ENCODE results near the gene EXOC3L4. TPM values are rescaled to one million over a fixed set of nuclear protein-coding genes. Genes with fewer than 3 reads are reported as not detected.
A peak's percentile ranks its signal among the peaks of the same experiment; 100 is the strongest.

The EXOC3L4 gene
- total RNA-seq, 2 donors from 2014 or later: 0.27 to 2.0 TPM

DNA sequence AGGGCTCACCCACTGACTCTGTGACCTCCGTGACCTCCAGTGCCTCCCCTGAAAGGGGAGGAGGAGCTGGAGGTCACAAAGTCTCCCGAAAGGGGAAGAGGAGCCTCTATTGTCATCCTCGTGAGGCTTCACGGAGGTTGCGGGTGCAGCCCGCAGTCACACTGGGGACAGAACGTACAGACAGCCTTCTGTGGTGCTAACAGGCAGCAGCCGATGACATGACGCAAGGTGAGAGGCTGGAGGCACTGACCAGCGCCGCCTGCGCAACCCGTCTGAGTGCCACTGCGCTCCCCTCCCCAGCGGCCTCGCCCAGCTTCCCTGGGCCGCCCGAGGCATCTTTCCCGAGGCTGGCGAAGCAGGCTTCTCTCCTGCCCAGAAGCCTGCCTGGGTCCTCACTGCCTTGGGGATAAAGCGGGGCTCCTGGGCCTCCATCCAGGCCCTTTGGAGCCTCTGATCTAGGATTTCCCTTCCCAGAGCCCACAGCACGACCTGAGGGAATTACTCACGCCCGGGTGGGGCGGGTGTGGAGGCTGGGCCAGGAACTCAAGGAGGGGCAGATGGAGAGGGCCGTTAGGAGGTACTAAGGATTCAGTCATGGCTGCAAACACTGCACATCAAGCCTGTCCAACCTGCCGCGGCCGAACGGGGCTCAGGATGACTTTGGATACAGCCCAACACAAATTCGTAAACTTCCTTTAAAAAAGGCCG is 22.8 kb upstream of the EXOC3L4 start:
- TF ChIP-seq, protein P1, sequence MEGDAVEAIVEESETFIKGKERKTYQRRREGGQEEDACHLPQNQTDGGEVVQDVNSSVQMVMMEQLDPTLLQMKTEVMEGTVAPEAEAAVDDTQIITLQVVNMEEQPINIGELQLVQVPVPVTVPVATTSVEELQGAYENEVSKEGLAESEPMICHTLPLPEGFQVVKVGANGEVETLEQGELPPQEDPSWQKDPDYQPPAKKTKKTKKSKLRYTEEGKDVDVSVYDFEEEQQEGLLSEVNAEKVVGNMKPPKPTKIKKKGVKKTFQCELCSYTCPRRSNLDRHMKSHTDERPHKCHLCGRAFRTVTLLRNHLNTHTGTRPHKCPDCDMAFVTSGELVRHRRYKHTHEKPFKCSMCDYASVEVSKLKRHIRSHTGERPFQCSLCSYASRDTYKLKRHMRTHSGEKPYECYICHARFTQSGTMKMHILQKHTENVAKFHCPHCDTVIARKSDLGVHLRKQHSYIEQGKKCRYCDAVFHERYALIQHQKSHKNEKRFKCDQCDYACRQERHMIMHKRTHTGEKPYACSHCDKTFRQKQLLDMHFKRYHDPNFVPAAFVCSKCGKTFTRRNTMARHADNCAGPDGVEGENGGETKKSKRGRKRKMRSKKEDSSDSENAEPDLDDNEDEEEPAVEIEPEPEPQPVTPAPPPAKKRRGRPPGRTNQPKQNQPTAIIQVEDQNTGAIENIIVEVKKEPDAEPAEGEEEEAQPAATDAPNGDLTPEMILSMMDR (IDR thresholded peaks at IDR 0.05): no peak
- peak; percentile 51 for TF ChIP-seq POLR2AphosphoS5 (IDR thresholded peaks at IDR 0.05)
- H3K4me1 ChIP-seq (replicated peaks): peaks cover 7% of the 10 kb centered on the region
- H3K9me3 ChIP-seq: no peaks in the 10 kb centered on the region
- 71% methylated on average over 32 of the region's 32 CpGs for WGBS
- no peaks in the 10 kb centered on the region for H3K36me3 ChIP-seq
- peak; percentile 56 for DNase-seq (ENCODE audit: low spot score)
- H3K27ac ChIP-seq: peak overlapping the region in 1 of 2 donors; percentile 6
- no peak overlapping the region for H3K4me3 ChIP-seq
- H3K27me3 ChIP-seq (replicated peaks; ENCODE audit: insufficient read depth): no peaks in the 10 kb centered on the region
- intact Hi-C loops (cut with DNase I): loop anchor here (10.0 kb wide), 1 partner anchor 377 kb away; no protein-coding TSS in a partner anchor

DNA sequence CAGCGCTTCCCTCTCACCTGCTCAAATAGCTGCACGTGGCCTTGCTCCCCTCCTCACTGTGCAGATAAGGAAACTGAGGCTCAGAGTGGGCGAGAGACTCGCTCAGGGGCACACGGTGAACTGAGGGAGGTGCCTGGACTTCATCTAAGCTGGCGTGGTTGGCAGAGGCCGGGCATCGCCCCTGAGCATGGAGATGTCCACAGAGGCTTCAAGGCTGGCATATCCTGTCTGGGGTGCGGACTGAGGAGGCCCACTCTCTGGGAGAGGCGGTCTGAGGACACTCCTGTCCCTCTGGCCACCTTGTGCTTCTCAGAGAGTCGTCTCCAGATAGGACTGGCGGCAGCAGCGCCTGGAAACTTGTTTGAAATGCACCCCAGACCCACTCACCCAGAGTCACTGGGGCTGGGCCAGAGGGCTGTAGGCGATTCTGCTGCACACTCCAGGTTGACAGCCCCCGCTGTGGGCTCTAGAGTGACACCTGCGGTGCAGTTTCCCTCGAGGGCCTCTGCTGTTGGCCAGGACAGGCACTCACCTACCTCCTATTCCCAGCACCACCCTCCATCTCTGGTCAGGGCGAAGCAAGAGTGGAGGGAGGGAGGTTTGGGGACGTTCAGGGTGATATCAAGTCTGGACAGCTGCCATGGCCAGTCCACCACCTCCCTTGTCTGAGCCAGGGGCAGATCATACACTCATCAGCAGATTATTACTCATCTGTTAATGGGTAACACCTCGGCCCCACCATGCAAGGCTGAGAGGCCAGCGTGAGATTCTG is 21.7 kb upstream of the EXOC3L4 start:
- WGBS: 85% methylated on average over 21 of the region's 21 CpGs
- DNase-seq (ENCODE audit: low spot score): no peak
- H3K4me3 ChIP-seq: no peak overlapping the region
- H3K4me1 ChIP-seq (replicated peaks): peaks cover 7% of the 10 kb centered on the region
- H3K27ac ChIP-seq: no peak overlapping the region
- H3K9me3 ChIP-seq: no peaks in the 10 kb centered on the region
- no peak for TF ChIP-seq POLR2A (IDR thresholded peaks at IDR 0.05)
- TF ChIP-seq, protein P1 (IDR thresholded peaks at IDR 0.05): no peak
- no peak for TF ChIP-seq POLR2AphosphoS5 (IDR thresholded peaks at IDR 0.05)
- no peaks in the 10 kb centered on the region for H3K36me3 ChIP-seq
- intact Hi-C loops (cut with DNase I): loop anchor here (10.0 kb wide), 1 partner anchor 378 kb away; no protein-coding TSS in a partner anchor
- H3K27me3 ChIP-seq (replicated peaks; ENCODE audit: insufficient read depth): no peaks in the 10 kb centered on the region

DNA sequence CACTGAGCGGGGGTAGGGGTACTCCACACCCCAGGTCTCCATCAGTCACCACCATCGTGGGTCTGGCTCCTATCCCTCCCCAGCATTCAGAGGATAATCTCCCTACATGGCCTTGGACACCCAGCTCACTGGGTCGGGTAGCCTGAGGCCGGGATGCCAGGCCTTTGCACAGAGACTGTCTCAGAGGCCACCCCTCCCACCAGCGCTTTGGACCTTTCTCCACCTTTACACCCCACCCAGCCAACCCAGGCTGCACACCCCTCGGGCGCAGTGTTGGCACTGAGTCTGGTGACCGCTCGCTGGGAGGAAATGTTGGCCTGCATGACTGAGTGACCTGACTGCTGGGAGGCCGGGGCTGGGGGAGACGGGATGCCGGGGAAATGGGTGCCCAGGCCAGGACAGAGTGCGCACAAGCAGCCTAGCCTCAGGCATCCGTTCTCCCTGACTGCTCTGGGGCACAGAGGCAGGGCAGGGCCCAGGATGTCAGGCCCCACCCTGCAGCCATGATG is 21.1 kb upstream of the EXOC3L4 start:
- Histone ChIP-seq H3K36me3 (no peaks in the 10 kb centered on the region), H3K27me3 (replicated peaks; ENCODE audit: insufficient read depth) (no peaks in the 10 kb centered on the region), H3K9me3 (no peaks in the 10 kb centered on the region), H3K4me1 (replicated peaks) (peaks cover 7% of the 10 kb centered on the region), H3K27ac (no peak overlapping the region), H3K4me3 (no peak overlapping the region)
- no peak for TF ChIP-seq POLR2A (IDR thresholded peaks at IDR 0.05)
- TF ChIP-seq POLR2AphosphoS5 (IDR thresholded peaks at IDR 0.05): no peak
- TF ChIP-seq, protein P1 (IDR thresholded peaks at IDR 0.05): no peak
- intact Hi-C loops (cut with DNase I): loop anchor here (10.0 kb wide), 1 partner anchor 379 kb away; no protein-coding TSS in a partner anchor
- WGBS: 87% methylated on average over 14 of the region's 14 CpGs
- no peak for DNase-seq (ENCODE audit: low spot score)

- intact Hi-C loops (cut with DNase I): loop anchor here (10.0 kb wide), 1 partner anchor 379 kb away; no protein-coding TSS in a partner anchor
- DNase-seq (ENCODE audit: low spot score): no peak
- TF ChIP-seq, protein P1 (IDR thresholded peaks at IDR 0.05): no peak
- TF ChIP-seq POLR2A (IDR thresholded peaks at IDR 0.05) (no peak), POLR2AphosphoS5 (IDR thresholded peaks at IDR 0.05) (no peak)
- WGBS: 80% methylated on average over 17 of the region's 21 CpGs
- Histone ChIP-seq H3K27me3 (replicated peaks; ENCODE audit: insufficient read depth) (no peaks in the 10 kb centered on the region), H3K27ac (no peak overlapping the region), H3K9me3 (no peaks in the 10 kb centered on the region), H3K36me3 (no peaks in the 10 kb centered on the region), H3K4me1 (replicated peaks) (peaks cover 7% of the 10 kb centered on the region), H3K4me3 (no peak overlapping the region)
Measured at GRCh38 chr14:103073876-103074728, 20.4 kb upstream of the EXOC3L4 start.

Measured in prostate gland (tissue), 2 donors.